Activated T-cell treated with anti-CD3 and anti-CD28 coated beads, Interleukin-2, amount 50 U/mL, for 48 hours (primary cell): Measurements from ENCODE around the gene PLG.
A peak's percentile ranks its signal among the peaks of the same experiment; 100 is the strongest.
"Not testable (repeated sequence)": the region's sequence is repeated elsewhere in the genome, so short reads cannot be mapped to it uniquely, and the experiment has no call there.

ENCODE experiments used
- DNase-seq, 2 experiments: peaks; one replicate each; pipeline ENCODE4 v3.0.0-alpha.2; 2020

The PLG gene

GRCh38 chr6:160708993-160709392 lies 6.9 kb downstream of the PLG start:
- not testable (repeated sequence) for DNase-seq

GRCh38 chr6:160714731-160715316 lies 12.8 kb downstream of the PLG start:
- no peak for DNase-seq

DNA sequence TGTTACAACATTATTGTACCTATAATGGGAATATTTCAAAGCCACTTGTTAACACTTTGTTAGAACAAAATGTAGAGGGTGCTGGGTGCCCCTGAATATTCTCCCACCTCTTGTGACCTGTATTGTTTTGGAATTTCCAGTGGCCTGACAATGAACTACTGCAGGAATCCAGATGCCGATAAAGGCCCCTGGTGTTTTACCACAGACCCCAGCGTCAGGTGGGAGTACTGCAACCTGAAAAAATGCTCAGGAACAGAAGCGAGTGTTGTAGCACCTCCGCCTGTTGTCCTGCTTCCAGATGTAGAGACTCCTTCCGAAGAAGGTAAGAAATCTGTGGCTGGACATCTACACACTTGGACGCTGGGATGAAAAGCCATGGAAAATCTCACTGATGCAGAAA lies 28.9 kb downstream of the PLG start:
- no peak for DNase-seq

GRCh38 chr6:160733050-160733646 lies 31.1 kb downstream of the PLG start:
- peak; percentile 24 to 30 for DNase-seq

GRCh38 chr6:160734627-160735026 lies 32.6 kb downstream of the PLG start:
- DNase-seq, result no peak

DNA sequence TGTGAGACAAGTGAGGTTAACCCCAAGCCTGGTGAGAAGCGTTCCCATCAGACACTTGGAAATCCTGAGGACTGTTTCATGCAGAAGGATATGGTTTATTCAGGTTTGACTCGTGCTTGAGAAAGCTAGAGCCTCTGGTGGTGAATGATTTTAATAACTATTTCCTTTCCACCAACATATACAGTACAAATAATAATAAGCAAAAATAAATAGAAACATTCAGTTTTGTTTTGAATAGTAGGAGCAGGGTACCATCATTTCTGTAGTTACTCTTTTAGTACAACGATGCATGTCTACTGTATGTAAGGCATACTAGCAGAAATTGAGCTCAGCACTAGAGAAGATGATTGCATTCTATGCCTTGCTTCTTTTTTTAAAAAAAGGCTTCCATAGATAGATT lies 33.5 kb downstream of the PLG start:
- DNase-seq, result no peak

DNA sequence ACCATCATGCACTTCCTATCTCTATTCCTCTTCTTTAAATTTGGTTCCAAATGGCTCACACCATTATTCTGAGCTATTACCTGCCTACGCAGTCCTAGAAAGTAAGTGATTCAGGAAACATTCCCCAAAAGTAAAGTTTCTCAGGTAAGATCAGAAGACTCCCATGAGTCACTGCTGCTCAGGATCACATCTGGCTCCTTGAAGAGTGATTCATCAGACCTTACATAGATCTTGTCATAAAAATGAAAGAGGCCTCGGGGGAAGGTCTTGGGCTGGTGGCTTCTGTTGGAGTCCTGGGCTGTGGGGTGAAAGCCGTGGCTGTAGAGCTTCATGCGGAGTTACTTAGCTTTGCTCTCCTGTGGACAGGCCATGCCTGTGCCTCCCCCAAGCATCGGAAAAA lies 35.9 kb downstream of the PLG start:
- no peak for DNase-seq

DNA sequence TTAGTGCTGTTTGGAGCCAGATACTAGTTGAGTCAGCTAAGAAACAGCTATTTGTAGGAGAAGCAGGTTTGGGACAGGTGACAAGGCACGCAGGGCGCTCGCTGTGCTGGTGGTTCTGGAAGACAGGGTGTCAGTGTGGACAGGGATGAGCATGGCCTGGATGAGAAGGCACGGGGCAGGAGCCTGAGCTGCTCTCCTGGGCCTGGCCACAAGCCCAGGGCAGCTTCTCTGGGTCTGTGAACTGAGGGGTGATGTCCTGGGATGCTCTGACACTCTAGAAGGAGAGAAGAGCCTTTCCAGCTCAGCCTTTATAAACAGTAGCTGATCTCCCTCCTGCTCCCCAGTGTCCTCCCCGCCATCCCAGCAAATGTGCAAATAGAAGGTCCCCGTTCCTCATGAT lies 37.9 kb downstream of the PLG start:
- DNase-seq, result no peak

- DNase-seq, result not testable (repeated sequence)
Measured at GRCh38 chr6:160741012-160741411, 39.0 kb downstream of the PLG start.

GRCh38 chr6:160742090-160742489 lies 40.0 kb downstream of the PLG start:
- DNase-seq, result no peak

- peak in 1 of 2 experiments; percentile 30 for DNase-seq
Measured at GRCh38 chr6:160750276-160750689, 48.2 kb downstream of the PLG start.

- DNase-seq, result not testable (repeated sequence)
Measured at GRCh38 chr6:160753211-160753610, 51.2 kb downstream of the PLG start.

- no peak for DNase-seq
Measured at GRCh38 chr6:160755165-160755564, 53.1 kb downstream of the PLG start.

DNA sequence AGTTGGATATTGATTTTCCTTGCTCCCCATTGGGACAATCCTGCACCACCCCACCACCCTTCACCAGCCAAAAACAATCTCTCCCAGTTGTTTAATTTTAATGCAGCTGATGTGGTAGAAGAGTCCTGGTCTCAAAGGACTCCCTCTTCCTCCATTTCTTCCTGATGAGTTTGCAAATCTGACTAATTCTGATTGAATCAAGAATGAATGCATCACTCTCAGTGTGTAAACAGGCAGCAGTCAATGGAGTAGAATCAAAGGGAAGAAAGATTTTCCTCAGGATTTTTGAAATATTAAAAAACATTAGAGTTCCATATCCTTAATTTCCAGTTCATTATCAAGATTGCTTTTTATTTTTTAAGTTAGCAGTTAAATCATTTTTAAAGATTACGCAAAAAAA lies 54.0 kb downstream of the PLG start:
- DNase-seq, result no peak

DNA sequence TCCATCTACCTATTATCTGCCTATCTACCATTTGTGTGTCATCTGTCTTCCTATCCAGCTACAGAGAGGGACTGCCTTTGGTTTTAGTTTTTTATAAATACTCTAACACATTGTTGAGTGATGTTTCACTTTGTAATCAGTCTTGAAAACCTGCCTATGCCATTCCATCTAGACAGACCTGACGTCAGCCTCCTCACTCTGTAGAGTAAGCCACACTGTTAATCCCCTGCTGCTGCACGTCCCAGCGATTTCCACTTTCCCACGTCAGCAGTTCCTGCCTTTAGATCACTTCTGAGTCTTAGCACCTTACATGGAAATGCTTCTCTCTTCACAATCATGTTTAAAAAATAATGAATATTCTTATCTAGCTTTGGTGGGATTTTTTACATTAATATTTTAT lies 54.8 kb downstream of the PLG start:
- DNase-seq, result no peak

GRCh38 chr6:160764847-160765246 lies 62.8 kb downstream of the PLG start:
- DNase-seq, result no peak

- no peak for DNase-seq
Measured at GRCh38 chr6:160765412-160765811, 63.4 kb downstream of the PLG start.

GRCh38 chr6:160766657-160766988 lies 64.6 kb downstream of the PLG start:
- DNase-seq, result no peak

DNA sequence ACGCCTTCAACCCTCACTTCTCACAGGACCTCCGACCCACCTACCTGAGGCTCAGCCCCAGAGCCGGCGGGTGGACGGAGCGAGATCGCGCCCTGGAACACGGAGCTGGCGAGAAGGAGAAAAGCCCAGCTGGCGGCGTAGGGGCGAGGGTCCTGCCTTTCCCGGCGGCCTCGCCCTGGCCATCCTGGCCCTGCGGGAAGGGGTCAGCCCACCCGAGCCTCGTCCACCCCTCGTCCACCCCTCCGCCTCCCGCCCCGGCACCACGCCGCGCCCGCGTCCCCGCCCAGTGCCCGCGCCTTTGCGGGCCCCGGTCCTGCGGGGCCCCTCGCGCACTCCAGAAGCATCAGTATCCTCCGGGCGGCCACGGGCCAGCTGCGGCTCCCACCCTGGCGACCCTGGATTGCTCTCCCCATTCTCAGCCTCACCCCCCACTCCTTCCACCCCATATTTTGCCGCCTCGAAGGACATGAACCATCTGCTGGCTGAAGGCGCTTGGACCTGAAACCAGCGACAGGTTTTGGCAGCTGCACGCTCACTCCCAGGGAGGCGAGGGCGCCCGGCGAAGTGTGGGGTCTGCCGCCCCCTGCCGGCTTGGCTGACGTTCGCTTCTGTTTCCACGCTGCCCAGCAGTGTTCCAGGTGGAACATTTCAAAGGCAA lies 65.1 kb downstream of the PLG start:
- DNase-seq, result peak; percentile 71 to 75

- DNase-seq, result no peak
Measured at GRCh38 chr6:160767647-160768019, 65.6 kb downstream of the PLG start.

DNA sequence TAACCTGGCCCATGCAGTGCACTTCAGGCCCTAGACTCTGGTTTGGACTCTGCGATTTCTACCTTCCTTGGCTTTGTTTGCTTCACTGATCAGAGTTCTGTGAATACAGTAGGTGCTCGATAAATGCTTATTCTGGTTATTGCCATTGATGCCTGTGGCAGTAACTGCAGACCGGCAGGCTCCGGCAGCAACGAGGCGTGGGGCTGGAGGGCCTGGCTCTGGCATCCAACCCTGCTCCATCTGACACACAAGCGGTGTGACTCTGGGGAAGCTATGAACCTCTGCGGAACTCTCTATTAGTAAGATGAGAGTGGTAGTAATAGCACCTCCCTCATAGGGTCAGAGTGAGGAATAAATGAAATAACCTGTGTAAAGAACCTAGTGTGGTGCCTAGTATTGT lies 66.1 kb downstream of the PLG start:
- no peak for DNase-seq

GRCh38 chr6:160774399-160774798 lies 72.4 kb downstream of the PLG start:
- DNase-seq, result no peak

DNA sequence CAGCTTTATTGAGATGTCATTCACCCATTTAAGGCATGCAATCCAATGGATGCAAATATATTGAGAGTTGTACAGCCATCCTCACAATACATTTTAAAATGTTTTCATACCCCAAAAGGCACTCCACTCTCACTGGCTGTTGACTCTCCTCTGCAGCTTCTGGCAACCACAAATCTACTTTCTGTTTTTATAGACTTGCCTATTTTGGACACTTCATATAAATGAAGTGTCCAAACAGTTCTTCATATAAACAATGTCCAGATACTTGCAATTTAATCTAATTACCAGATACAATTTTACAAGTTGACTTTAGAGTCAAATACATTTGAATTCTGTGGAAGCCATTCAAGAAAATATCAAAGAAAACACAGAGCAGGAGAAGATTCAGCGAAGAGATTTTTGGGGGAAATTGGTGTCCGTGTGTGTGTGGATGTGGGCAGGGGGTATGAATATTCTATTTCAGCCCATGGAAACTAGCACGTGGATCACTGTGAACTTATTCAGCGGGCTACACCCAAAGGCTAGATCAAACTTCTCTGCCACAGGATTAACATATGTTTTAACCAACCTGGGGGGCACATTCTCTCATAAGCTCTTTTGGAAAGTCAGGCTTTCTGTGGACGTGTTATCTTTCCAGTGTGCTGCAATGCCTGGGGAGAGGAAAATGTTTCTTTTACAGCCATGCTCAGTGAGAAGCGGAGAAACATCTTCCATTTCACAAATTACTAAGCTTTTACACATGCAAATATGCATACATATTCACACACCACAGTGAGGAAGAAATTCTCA lies 73.9 kb downstream of the PLG start:
- DNase-seq, result no peak

DNA sequence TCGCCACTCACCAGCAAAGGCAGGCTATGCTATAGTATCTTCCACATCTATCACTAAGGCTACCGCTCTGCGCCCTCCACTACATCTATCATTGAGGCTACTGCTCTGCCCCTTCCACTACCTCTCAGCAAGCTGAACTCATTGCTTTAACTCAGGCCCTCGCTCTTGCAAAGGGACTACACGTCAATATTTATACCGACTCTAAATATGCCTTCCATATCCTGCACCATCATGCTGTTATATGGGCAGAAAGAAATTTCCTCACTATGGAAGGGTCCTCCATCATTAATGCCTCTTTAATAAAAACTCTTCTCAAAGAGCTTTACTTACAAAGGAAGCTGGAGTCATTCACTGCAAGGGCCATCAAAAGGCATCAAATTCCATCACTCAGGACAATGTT lies 77.1 kb downstream of the PLG start:
- DNase-seq, result not testable (repeated sequence)
